B cell (primary cell): ENCODE measurements around the gene RING1. TPM values are rescaled to one million over a fixed set of nuclear protein-coding genes. Genes with fewer than 3 reads are reported as not detected.

Source experiments
- ATAC-seq: fragments of 200-7000 bp; cut with Tn5 transposase; one replicate; pipeline ENCODE4 v1.10.0; 2021; ENCODE audit warnings: low read depth, mild to moderate bottlenecking, moderate number of reproducible peaks, moderate library complexity
- CTCF ChIA-PET: fragments of 350-600 bp; sonication (Branson Sonifier 250); formaldehyde crosslinking; loops from one replicate; lab custom pipeline; 2021; ENCODE audit warnings: antibody characterized with exemption, inconsistent platforms; lab: Charles Lee
- POLR2A ChIA-PET: fragments of 350-600 bp; sonication (Branson Sonifier 250); formaldehyde crosslinking; loops from one replicate; lab custom pipeline; 2021; ENCODE audit warnings: antibody characterized with exemption; lab: Charles Lee
- DNase-seq: peaks from one replicate; pipeline ENCODE4 v3.0.0; 2013
- H2AFZ ChIP-seq: 2 replicates; pipeline ENCODE4 v1.6.1; 2012; ENCODE audit warnings: mild to moderate bottlenecking, low read depth, low read length; ENCODE audit not compliant: insufficient read depth, poor library complexity, severe bottlenecking
- H3K27ac ChIP-seq, 2 donors: 1 replicate in 1 of 2; 2 replicates in 1 of 2; pipeline ENCODE4 v1.5.1; 2012 to 2013; ENCODE audit warnings: low read length in 2 of 2, mild to moderate bottlenecking in 2 of 2, moderate library complexity in 1 of 2
- H3K27me3 ChIP-seq, 4 experiments: fragments of 200-600 bp in 1 of 4; sonication (generic) in 1 of 4; replicated peaks in 1 of 4; 1 replicate in 2 of 4; 2 replicates in 2 of 4; pipeline versions ENCODE4 v1.6.1 to v1.7.0; 2013 to 2016; ENCODE audit warnings: low read length in 3 of 4, mild to moderate bottlenecking in 2 of 4, mixed read lengths in 1 of 4, moderate library complexity in 1 of 4; ENCODE audit not compliant: insufficient read depth in 4 of 4, control insufficient read depth in 3 of 4; ENCODE audit errors: control extremely low read depth in 1 of 4
- H3K36me3 ChIP-seq, 2 experiments: replicated peaks in 1 of 2; 1 replicate in 1 of 2; 2 replicates in 1 of 2; pipeline versions ENCODE4 v1.6.1 to v1.7.1; 2013; ENCODE audit warnings: low read length in 1 of 2; ENCODE audit not compliant: insufficient read depth in 2 of 2, control insufficient read depth in 1 of 2; ENCODE audit errors: control extremely low read depth in 1 of 2, extremely low read depth in 1 of 2
- H3K4me1 ChIP-seq, 2 donors: fragments of 200-600 bp in 1 of 2; sonication (generic) in 1 of 2; 1 replicate in 1 of 2; 2 replicates in 1 of 2; pipeline versions ENCODE4 v1.5.1 to v1.6.1; 2013 to 2017; ENCODE audit warnings: low read length in 2 of 2; ENCODE audit not compliant: control insufficient read depth in 2 of 2, insufficient read depth in 2 of 2
- H3K4me2 ChIP-seq: replicated peaks from 2 replicates; pipeline ENCODE3; 2012; ENCODE audit warnings: mild to moderate bottlenecking, low read depth, low read length; ENCODE audit not compliant: poor library complexity, severe bottlenecking
- H3K4me3 ChIP-seq, 5 experiments: fragments of 200-600 bp in 1 of 5; sonication (generic) in 1 of 5; 1 replicate in 3 of 5; 2 replicates in 2 of 5; pipeline versions ENCODE4 v1.5.1 to v1.7.0; 2011 to 2016; ENCODE audit warnings: low read length in 4 of 5, mild to moderate bottlenecking in 4 of 5, low read depth in 2 of 5, control low read depth in 1 of 5, moderate library complexity in 1 of 5; ENCODE audit not compliant: insufficient read depth in 1 of 5; ENCODE audit errors: control extremely low read depth in 1 of 5, extremely low read depth in 1 of 5
- H3K79me2 ChIP-seq: fragments of 200-600 bp; sonication (generic); one replicate; pipeline ENCODE4 v1.6.0; 2016; ENCODE audit warnings: low read length; ENCODE audit not compliant: control insufficient read depth, insufficient read depth
- H3K9ac ChIP-seq: fragments of 200-600 bp; sonication (generic); 2 replicates; pipeline ENCODE4 v1.6.1; 2017; ENCODE audit warnings: mild to moderate bottlenecking, low read length, moderate library complexity
- H3K9me3 ChIP-seq, 3 donors: one replicate each; pipeline versions ENCODE4 v1.6.1 to v1.7.1; 2013; ENCODE audit warnings: low read length in 2 of 3; ENCODE audit not compliant: control insufficient read depth in 2 of 3, insufficient read depth in 1 of 3; ENCODE audit errors: control extremely low read depth in 1 of 3
- H4K20me1 ChIP-seq: 2 replicates; pipeline ENCODE4 v1.6.0; 2012; ENCODE audit warnings: mild to moderate bottlenecking, low read length; ENCODE audit not compliant: insufficient read depth, control insufficient read depth, poor library complexity, severe bottlenecking
- H3K27ac Mint-ChIP-seq: one replicate; pipeline ENCODE4 v1.8.0; 2021; ENCODE audit warnings: mixed read lengths
- H3K27me3 Mint-ChIP-seq: one replicate; pipeline ENCODE4 v1.8.0; 2021; ENCODE audit warnings: mixed read lengths
- H3K4me1 Mint-ChIP-seq: one replicate; pipeline ENCODE4 v1.8.0; 2021; ENCODE audit warnings: mixed read lengths
- H3K4me3 Mint-ChIP-seq: one replicate; pipeline ENCODE4 v1.8.0; 2021; ENCODE audit warnings: mixed read lengths
- H3K9me3 Mint-ChIP-seq: one replicate; pipeline ENCODE4 v1.8.0; 2022; ENCODE audit warnings: mixed read lengths; ENCODE audit not compliant: insufficient read depth
- EZH2 ChIP-seq: IDR thresholded peaks from 2 replicates; pipeline ENCODE4 v1.6.1; 2012; ENCODE audit warnings: borderline replicate concordance, low read depth, mild to moderate bottlenecking, moderate library complexity, low read length; ENCODE audit not compliant: insufficient read depth, poor library complexity, severe bottlenecking
- WGBS: methylation state at CpG from one replicate; pipeline ENCODE4 v1.1.5; 2013; ENCODE audit warnings: missing lambda C conversion rate; ENCODE audit not compliant: insufficient coverage; 5-methylcytosine and 5-hydroxymethylcytosine counted together
- intact Hi-C: fragments of 100-400 bp; cut with micrococcal nuclease; formaldehyde crosslinking; loops from one replicate; pipeline ENCODE4 v1.10.0; 2022
- polyA plus RNA-seq: library from polyadenylated mRNA; depleted of rRNA; stranded (reverse); fragments of >200 nt; gene quantifications from 2 replicates; pipeline ENCODE4 v1.2.3, GENCODE V29; 2012
- total RNA-seq, 2 donors: library from RNA; stranded (reverse); fragments of 120-200 nt in 1 of 2; gene quantifications; 1 replicate in 1 of 2; 2 replicates in 1 of 2; pipeline versions ENCODE4 v1.2.3 to v1.2.4, GENCODE V29; 2013 to 2022
- TF ChIP-seq, protein P1 (sequence below): fragments of 200-600 bp; IDR thresholded peaks from one replicate; pipeline ENCODE4 v1.8.0; 2022; ENCODE audit warnings: antibody characterized with exemption, mild to moderate bottlenecking

RING1 gene
- total and polyA plus RNA-seq, 2 donors (not counting 1 experiment from before 2014, with no cell fraction given), result 37.1 to 44.2 TPM

DNA sequence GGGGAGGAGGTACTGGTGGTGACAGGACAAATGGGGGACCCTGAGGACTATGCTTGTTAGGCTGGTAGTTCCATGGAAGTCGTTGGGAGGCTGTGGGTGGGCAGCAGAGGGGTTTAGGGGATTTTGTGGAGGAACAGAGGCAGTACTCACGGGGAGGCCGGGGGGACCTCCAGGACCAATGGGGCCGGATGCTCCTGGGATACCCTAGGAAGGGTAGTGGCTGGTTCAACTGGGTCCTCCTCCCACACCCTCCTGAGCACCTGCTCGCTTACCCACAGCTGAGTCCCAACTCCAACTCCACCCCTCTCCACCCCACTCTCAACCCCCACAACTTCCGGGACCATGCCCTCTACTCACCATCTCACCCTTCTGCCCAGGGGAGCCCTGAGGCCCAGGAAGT, 41.9 kb upstream of the RING1 start:
- WGBS, result 70% methylated on average over 2 of the region's 6 CpGs
- no peaks in the 10 kb centered on the region for H3K79me2 ChIP-seq
- ChIA-PET CTCF (no interaction called here), POLR2A (no interaction called here)
- peaks cover 4 to 17% of the 10 kb centered on the region in 2 donors for H3K4me1 ChIP-seq
- H3K27me3 ChIP-seq, result peaks cover 0 to 3% (median 0%) of the 10 kb centered on the region in 4 experiments
- Mint-ChIP-seq H3K4me3 (no peak overlapping the region), H3K27me3 (peaks cover 19% of the 10 kb centered on the region), H3K27ac (no peak overlapping the region), H3K9me3 (no peaks in the 10 kb centered on the region), H3K4me1 (peaks cover 21% of the 10 kb centered on the region)
- no peak for ATAC-seq
- H2AFZ ChIP-seq, result no peak overlapping the region
- no peak for TF ChIP-seq EZH2
- TF ChIP-seq, protein P1, sequence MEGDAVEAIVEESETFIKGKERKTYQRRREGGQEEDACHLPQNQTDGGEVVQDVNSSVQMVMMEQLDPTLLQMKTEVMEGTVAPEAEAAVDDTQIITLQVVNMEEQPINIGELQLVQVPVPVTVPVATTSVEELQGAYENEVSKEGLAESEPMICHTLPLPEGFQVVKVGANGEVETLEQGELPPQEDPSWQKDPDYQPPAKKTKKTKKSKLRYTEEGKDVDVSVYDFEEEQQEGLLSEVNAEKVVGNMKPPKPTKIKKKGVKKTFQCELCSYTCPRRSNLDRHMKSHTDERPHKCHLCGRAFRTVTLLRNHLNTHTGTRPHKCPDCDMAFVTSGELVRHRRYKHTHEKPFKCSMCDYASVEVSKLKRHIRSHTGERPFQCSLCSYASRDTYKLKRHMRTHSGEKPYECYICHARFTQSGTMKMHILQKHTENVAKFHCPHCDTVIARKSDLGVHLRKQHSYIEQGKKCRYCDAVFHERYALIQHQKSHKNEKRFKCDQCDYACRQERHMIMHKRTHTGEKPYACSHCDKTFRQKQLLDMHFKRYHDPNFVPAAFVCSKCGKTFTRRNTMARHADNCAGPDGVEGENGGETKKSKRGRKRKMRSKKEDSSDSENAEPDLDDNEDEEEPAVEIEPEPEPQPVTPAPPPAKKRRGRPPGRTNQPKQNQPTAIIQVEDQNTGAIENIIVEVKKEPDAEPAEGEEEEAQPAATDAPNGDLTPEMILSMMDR, result no peak
- H3K27ac ChIP-seq, result no peak overlapping the region
- no peaks in the 10 kb centered on the region for H4K20me1 ChIP-seq
- DNase-seq, result no peak
- H3K4me2 ChIP-seq, result no peak overlapping the region
- H3K9ac ChIP-seq, result no peak overlapping the region
- H3K9me3 ChIP-seq, result no peaks in the 10 kb centered on the region
- no peaks in the 10 kb centered on the region for H3K36me3 ChIP-seq
- intact Hi-C loops, result no loop called here
- no peak overlapping the region for H3K4me3 ChIP-seq

DNA sequence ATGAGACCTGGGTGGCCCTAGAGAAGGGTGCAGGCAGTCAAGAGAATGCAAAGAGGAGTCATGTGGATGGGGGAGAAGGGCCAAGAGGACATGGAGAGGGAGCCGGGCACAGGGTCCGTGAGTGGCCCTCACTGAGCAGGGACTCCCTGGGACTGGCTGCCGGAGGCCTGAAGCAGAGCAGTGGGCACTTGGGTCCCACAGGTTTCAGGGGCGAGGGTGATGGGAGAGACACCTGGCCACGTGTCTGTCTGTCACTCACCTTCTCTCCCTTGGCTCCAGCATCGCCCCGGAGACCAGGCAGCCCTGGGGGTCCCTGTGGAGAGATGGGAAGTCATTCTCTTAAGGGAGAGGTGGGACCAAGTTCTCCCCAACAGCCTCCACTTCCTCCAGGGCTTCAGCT, 41.5 kb upstream of the RING1 start:
- Histone ChIP-seq H3K4me1 (peaks cover 3 to 13% of the 10 kb centered on the region in 2 donors), H2AFZ (no peak overlapping the region), H3K36me3 (no peaks in the 10 kb centered on the region), H3K9ac (no peak overlapping the region), H4K20me1 (no peaks in the 10 kb centered on the region), H3K79me2 (no peaks in the 10 kb centered on the region), H3K27ac (no peak overlapping the region), H3K4me2 (no peak overlapping the region), H3K9me3 (no peaks in the 10 kb centered on the region), H3K4me3 (no peak overlapping the region), H3K27me3 (peaks cover 0 to 3% (median 0%) of the 10 kb centered on the region in 4 experiments)
- Mint-ChIP-seq H3K4me1 (peaks cover 17% of the 10 kb centered on the region), H3K27me3 (peaks cover 19% of the 10 kb centered on the region), H3K27ac (no peak overlapping the region), H3K9me3 (no peaks in the 10 kb centered on the region), H3K4me3 (no peak overlapping the region)
- ATAC-seq (no peak), DNase-seq (no peak)
- intact Hi-C loops, result no loop called here
- CTCF ChIA-PET, result no interaction called here
- TF ChIP-seq, protein P1, result no peak
- TF ChIP-seq EZH2, result no peak
- POLR2A ChIA-PET, result no interaction called here
- WGBS, result 96% methylated on average over 3 of the region's 7 CpGs
